Cardiac muscle cell (in vitro differentiated cells and primary cell): ENCODE data around the gene NECAB2. TPM values are rescaled to one million over a fixed set of nuclear protein-coding genes. Genes with fewer than 3 reads are reported as not detected.

Experiments
- DNase-seq, 2 donors: peaks; one replicate each; pipeline versions ENCODE4 v3.0.0 to v3.0.0-alpha.2; 2010 to 2017; ENCODE audit warnings: low read depth in 1 of 2, low spot score in 1 of 2
- H3K27ac ChIP-seq: fragments of 200-600 bp; sonication (generic); 2 replicates; pipeline ENCODE4 v1.5.1; 2016
- H3K27me3 ChIP-seq: fragments of 200-600 bp; sonication (generic); 2 replicates; pipeline ENCODE4 v1.6.0; 2016; ENCODE audit warnings: control low read depth
- H3K36me3 ChIP-seq: fragments of 200-600 bp; sonication (generic); 2 replicates; pipeline ENCODE4 v1.5.1; 2016; ENCODE audit warnings: control low read depth
- H3K4me1 ChIP-seq: fragments of 200-600 bp; sonication (generic); 2 replicates; pipeline ENCODE4 v1.8.1; 2017; ENCODE audit warnings: low read depth, mild to moderate bottlenecking, mixed run types
- H3K4me3 ChIP-seq: fragments of 200-600 bp; sonication (generic); 2 replicates; pipeline ENCODE4 v1.5.1; 2016; ENCODE audit warnings: mild to moderate bottlenecking
- H3K9me3 ChIP-seq: fragments of 200-600 bp; sonication (generic); 2 replicates; pipeline ENCODE4 v1.5.1; 2017; ENCODE audit warnings: low read depth, mild to moderate bottlenecking, control low read depth
- CTCF ChIP-seq: IDR thresholded peaks from 2 replicates; pipeline ENCODE4 v1.5.1; 2012; ENCODE audit warnings: low read depth, mild to moderate bottlenecking, low read length
- polyA plus RNA-seq: library from polyadenylated mRNA; unstranded; fragments of >200 nt; fragmentation: Nextera tagmentation; extraction: Ambion mirVana; gene quantifications from 2 replicates; pipeline ENCODE4 v1.2.1, GENCODE V29; 2016
- total RNA-seq: library from RNA; depleted of rRNA; stranded (reverse); fragments of >200 nt; gene quantifications from 2 replicates; pipeline ENCODE4 v1.2.3, GENCODE V29; 2016

The NECAB2 gene
- total and polyA plus RNA-seq, 2 experiments from 2014 or later, result 0.63 to 2.2 TPM

GRCh38 chr16:83930730-83931500, 37.1 kb upstream of the NECAB2 start:
- Histone ChIP-seq H3K36me3 (no peaks in the 10 kb centered on the region), H3K4me1 (no peaks in the 10 kb centered on the region), H3K4me3 (no peak overlapping the region), H3K9me3 (no peaks in the 10 kb centered on the region), H3K27me3 (no peaks in the 10 kb centered on the region), H3K27ac (no peak overlapping the region)
- no peak for TF ChIP-seq CTCF
- DNase-seq, result no peak

GRCh38 chr16:83931556-83931955, 36.5 kb upstream of the NECAB2 start:
- Histone ChIP-seq H3K36me3 (no peaks in the 10 kb centered on the region), H3K27me3 (no peaks in the 10 kb centered on the region), H3K4me3 (no peak overlapping the region), H3K9me3 (no peaks in the 10 kb centered on the region), H3K27ac (no peak overlapping the region), H3K4me1 (no peaks in the 10 kb centered on the region)
- DNase-seq, result no peak
- no peak for TF ChIP-seq CTCF

- Histone ChIP-seq H3K4me1 (no peaks in the 10 kb centered on the region), H3K9me3 (no peaks in the 10 kb centered on the region), H3K27ac (no peak overlapping the region), H3K4me3 (no peak overlapping the region), H3K36me3 (no peaks in the 10 kb centered on the region), H3K27me3 (no peaks in the 10 kb centered on the region)
- DNase-seq, result no peak
- TF ChIP-seq CTCF, result no peak
Measured at GRCh38 chr16:83932304-83932703, 35.7 kb upstream of the NECAB2 start.

GRCh38 chr16:83932955-83933673, 34.9 kb upstream of the NECAB2 start:
- H3K27ac ChIP-seq, result no peak overlapping the region
- H3K4me1 ChIP-seq, result no peaks in the 10 kb centered on the region
- no peak for DNase-seq

More at GRCh38 chr16:83932955-83933673, 34.9 kb upstream of the NECAB2 start:
- H3K4me3 ChIP-seq, result no peak overlapping the region
- TF ChIP-seq CTCF, result no peak
- H3K27me3 ChIP-seq, result no peaks in the 10 kb centered on the region
- no peaks in the 10 kb centered on the region for H3K36me3 ChIP-seq
- H3K9me3 ChIP-seq, result no peaks in the 10 kb centered on the region
